Measurements from ENCODE around the gene EREG.

GRCh38 chr4:74364256-74364651 is 691 bp upstream of the EREG start:
- TF ChIP-seq, protein P1, sequence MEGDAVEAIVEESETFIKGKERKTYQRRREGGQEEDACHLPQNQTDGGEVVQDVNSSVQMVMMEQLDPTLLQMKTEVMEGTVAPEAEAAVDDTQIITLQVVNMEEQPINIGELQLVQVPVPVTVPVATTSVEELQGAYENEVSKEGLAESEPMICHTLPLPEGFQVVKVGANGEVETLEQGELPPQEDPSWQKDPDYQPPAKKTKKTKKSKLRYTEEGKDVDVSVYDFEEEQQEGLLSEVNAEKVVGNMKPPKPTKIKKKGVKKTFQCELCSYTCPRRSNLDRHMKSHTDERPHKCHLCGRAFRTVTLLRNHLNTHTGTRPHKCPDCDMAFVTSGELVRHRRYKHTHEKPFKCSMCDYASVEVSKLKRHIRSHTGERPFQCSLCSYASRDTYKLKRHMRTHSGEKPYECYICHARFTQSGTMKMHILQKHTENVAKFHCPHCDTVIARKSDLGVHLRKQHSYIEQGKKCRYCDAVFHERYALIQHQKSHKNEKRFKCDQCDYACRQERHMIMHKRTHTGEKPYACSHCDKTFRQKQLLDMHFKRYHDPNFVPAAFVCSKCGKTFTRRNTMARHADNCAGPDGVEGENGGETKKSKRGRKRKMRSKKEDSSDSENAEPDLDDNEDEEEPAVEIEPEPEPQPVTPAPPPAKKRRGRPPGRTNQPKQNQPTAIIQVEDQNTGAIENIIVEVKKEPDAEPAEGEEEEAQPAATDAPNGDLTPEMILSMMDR (IDR thresholded peaks at IDR 0.05): no peak
- TF ChIP-seq POLR2A (IDR thresholded peaks at IDR 0.05): no peak
